HepG2 (cell line): ENCODE results near the gene C20orf204. TPM values are rescaled to one million over a fixed set of nuclear protein-coding genes. Genes with fewer than 3 reads are reported as not detected.

Experiments used
- DPF2 ChIP-seq: sonication (generic); formaldehyde crosslinking; IDR thresholded peaks from 2 replicates; pipeline ENCODE4 v1.4.0; 2020; ENCODE audit warnings: mild to moderate bottlenecking, low read depth, missing genetic modification reagents, borderline replicate concordance
- GTF3A ChIP-seq: sonication (generic); formaldehyde crosslinking; conservative IDR thresholded peaks from 2 replicates; pipeline ENCODE4 v1.4.0; 2020; ENCODE audit warnings: mild to moderate bottlenecking, missing genetic modification reagents
- HIVEP1 ChIP-seq: sonication (generic); formaldehyde crosslinking; IDR thresholded peaks from 2 replicates; pipeline ENCODE4 v1.4.0; 2020; ENCODE audit warnings: mild to moderate bottlenecking, missing genetic modification reagents
- HNRNPH1 ChIP-seq: fragments of 200-400 bp; formaldehyde crosslinking; optimal IDR thresholded peaks from 2 replicates; pipeline ENCODE3; 2017; ENCODE audit warnings: mild to moderate bottlenecking, low read depth, low read length
- HNRNPK ChIP-seq: fragments of 200-400 bp; formaldehyde crosslinking; IDR thresholded peaks from 2 replicates; pipeline ENCODE4 v1.6.1; 2018; ENCODE audit warnings: low read length, low read depth, moderate library complexity, mild to moderate bottlenecking; ENCODE audit not compliant: poor library complexity, severe bottlenecking
- KDM2A ChIP-seq: sonication (generic); formaldehyde crosslinking; IDR thresholded peaks from 2 replicates; pipeline ENCODE4 v1.4.0; 2020; ENCODE audit warnings: low read depth, missing genetic modification reagents, borderline replicate concordance
- MAZ ChIP-seq, 2 experiments: sonication (generic) in 1 of 2; formaldehyde crosslinking in 1 of 2; IDR thresholded peaks; 2 replicates each; pipeline versions ENCODE4 v1.5.0 to v1.6.1; 2012 to 2020; ENCODE audit warnings: low read depth in 2 of 2, mild to moderate bottlenecking in 2 of 2, borderline replicate concordance in 1 of 2, improper control_type of control experiment in 1 of 2, low read length in 1 of 2, missing genetic modification reagents in 1 of 2, moderate library complexity in 1 of 2
- RBFOX2 ChIP-seq: fragments of 200-400 bp; formaldehyde crosslinking; IDR thresholded peaks from 2 replicates; pipeline ENCODE4 v1.6.1; 2017; ENCODE audit warnings: low read depth, mild to moderate bottlenecking, low read length
- RNF2 ChIP-seq: fragments of 450-650 bp; conservative IDR thresholded peaks from 2 replicates; pipeline ENCODE4 v1.6.1; 2016; ENCODE audit warnings: low read depth
- SALL1 ChIP-seq: sonication (generic); formaldehyde crosslinking; IDR thresholded peaks from 2 replicates; pipeline ENCODE4 v1.8.0; 2022; ENCODE audit warnings: mild to moderate bottlenecking, missing genetic modification reagents
- SP2 ChIP-seq: sonication (generic); formaldehyde crosslinking; IDR thresholded peaks from 2 replicates; pipeline ENCODE4 v1.5.1; 2020; ENCODE audit warnings: mild to moderate bottlenecking, missing genetic modification reagents
- ZFP90 ChIP-seq: sonication (generic); formaldehyde crosslinking; IDR thresholded peaks from 2 replicates; pipeline ENCODE4 v1.8.0; 2022; ENCODE audit warnings: missing genetic modification reagents, mild to moderate bottlenecking, inconsistent platforms, borderline replicate concordance
- ZFY ChIP-seq: sonication (generic); formaldehyde crosslinking; IDR thresholded peaks from 2 replicates; pipeline ENCODE4 v1.4.0; 2020; ENCODE audit warnings: missing genetic modification reagents
- ZNF205 ChIP-seq: IDR thresholded peaks from 2 replicates; pipeline ENCODE4 v1.6.1; 2018; ENCODE audit warnings: missing biosample characterization, missing genetic modification reagents
- ZNF24 ChIP-seq: fragments of 450-650 bp; IDR thresholded peaks from 2 replicates; pipeline ENCODE4 v1.6.1; 2017; ENCODE audit warnings: antibody characterized with exemption, mild to moderate bottlenecking
- ZNF292 ChIP-seq: sonication (generic); formaldehyde crosslinking; IDR thresholded peaks from 2 replicates; pipeline ENCODE4 v1.8.1; 2022; ENCODE audit warnings: mild to moderate bottlenecking, low read depth, missing genetic modification reagents, borderline replicate concordance
- ZNF616 ChIP-seq: sonication (generic); formaldehyde crosslinking; IDR thresholded peaks from 2 replicates; pipeline ENCODE4 v1.5.0; 2020; ENCODE audit warnings: low read depth, mild to moderate bottlenecking, missing genetic modification reagents
- ZNF703 ChIP-seq: sonication (generic); formaldehyde crosslinking; IDR thresholded peaks from 2 replicates; pipeline ENCODE4 v1.5.1; 2020; ENCODE audit warnings: missing genetic modification reagents, mild to moderate bottlenecking, moderate library complexity, borderline replicate concordance
- ZNF724P ChIP-seq: sonication (generic); formaldehyde crosslinking; IDR thresholded peaks from 2 replicates; pipeline ENCODE4 v1.8.0; 2022; ENCODE audit warnings: missing genetic modification reagents, borderline replicate concordance
- ZNF879 ChIP-seq: sonication (generic); formaldehyde crosslinking; IDR thresholded peaks from 2 replicates; pipeline ENCODE4 v1.8.1; 2023; ENCODE audit warnings: missing genetic modification reagents
- polyA plus RNA-seq, 8 experiments: library from polyadenylated mRNA; depleted of rRNA in 3 of 8; stranded (reverse) in 7 of 8; unstranded in 1 of 8; fragments of >200 nt; fragmentation: Illumina TruSeq in 4 of 8; extraction: Trizol in 4 of 8; gene quantifications; 2 replicates each; pipeline versions ENCODE4 v1.2.1 to v1.2.3, GENCODE V29; 2011 to 2016; ENCODE audit warnings: low read depth in 4 of 8, missing spikeins in 1 of 8, mixed read lengths in 1 of 8; ENCODE audit not compliant: insufficient read depth in 1 of 8
- total RNA-seq, 5 experiments: library from RNA; depleted of rRNA; stranded (reverse); fragments of >200 nt; fragmentation: Illumina TruSeq; extraction: Trizol; gene quantifications; 2 replicates each; pipeline ENCODE4 v1.2.3, GENCODE V29; 2016; ENCODE audit warnings: low read depth in 1 of 5
- TF ChIP-seq, protein P1 (sequence below): sonication (generic); formaldehyde crosslinking; IDR thresholded peaks from 2 replicates; pipeline ENCODE4 v1.8.0; 2022; ENCODE audit warnings: mild to moderate bottlenecking, missing genetic modification reagents
- TF ChIP-seq, protein P2 (sequence below): sonication (generic); formaldehyde crosslinking; IDR thresholded peaks from 2 replicates; pipeline ENCODE4 v1.8.0; 2022; ENCODE audit warnings: missing genetic modification reagents, low read depth, mild to moderate bottlenecking, borderline replicate concordance
- TF ChIP-seq, protein P3 (sequence below): IDR thresholded peaks from 2 replicates; pipeline ENCODE4 v1.6.1; 2016; ENCODE audit warnings: low read depth, missing genetic modification reagents, missing compliant biosample characterization

C20orf204 gene
- total and polyA plus RNA-seq, 2 of the 13 experiments (the other 11 are each of a cell fraction or from before 2014, with no cell fraction given), result 22.1 to 80.0 TPM

DNA sequence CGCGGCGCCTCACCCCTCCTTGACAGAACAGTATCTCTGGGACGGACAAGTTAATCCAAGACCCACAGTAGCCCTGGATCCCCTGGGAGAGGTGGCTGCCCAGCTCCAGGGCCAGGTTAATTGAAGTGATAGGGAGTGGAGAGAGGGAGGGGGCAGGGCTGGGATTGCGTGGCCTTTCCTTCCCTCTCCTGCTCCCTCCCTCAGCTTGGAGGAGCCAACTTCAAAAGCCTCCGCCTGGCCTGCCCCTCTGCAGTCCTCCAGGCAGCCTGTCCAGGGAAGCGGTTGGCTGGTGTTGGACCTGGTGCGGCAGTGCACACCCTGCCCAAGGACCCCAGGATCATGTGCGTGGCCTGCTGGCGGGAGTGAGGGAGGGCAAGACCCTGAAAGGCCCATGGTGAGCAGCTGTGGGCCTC lies at the start of gene C20orf204 (continued):
- TF ChIP-seq, protein P1, sequence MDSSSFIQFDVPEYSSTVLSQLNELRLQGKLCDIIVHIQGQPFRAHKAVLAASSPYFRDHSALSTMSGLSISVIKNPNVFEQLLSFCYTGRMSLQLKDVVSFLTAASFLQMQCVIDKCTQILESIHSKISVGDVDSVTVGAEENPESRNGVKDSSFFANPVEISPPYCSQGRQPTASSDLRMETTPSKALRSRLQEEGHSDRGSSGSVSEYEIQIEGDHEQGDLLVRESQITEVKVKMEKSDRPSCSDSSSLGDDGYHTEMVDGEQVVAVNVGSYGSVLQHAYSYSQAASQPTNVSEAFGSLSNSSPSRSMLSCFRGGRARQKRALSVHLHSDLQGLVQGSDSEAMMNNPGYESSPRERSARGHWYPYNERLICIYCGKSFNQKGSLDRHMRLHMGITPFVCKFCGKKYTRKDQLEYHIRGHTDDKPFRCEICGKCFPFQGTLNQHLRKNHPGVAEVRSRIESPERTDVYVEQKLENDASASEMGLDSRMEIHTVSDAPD (CRISPR knock-in tag), result no peak
- no peak; the same call in 1 of the 2 replicates for TF ChIP-seq ZFP90 (CRISPR knock-in tag)
- TF ChIP-seq ZNF205, result 0 out of 2 replicates have a peak, but pooled peaks have one; percentile 5
- TF ChIP-seq ZNF616, result 0 out of 2 replicates have a peak, but pooled peaks have one; percentile 42
- peak; percentile 51 for TF ChIP-seq HNRNPK
- peak; percentile 94 for TF ChIP-seq KDM2A (CRISPR knock-in tag)
- TF ChIP-seq, protein P2, sequence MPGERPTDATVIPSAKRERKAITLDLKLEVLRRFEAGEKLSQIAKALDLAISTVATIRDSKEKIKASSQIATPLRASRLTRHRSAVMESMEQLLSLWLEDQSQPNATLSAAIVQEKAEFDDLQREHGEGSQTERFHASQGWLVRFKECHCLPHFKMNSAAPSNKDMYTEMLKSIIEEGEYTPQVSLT (CRISPR knock-in tag), result no peak; the same call in 1 of the 2 replicates
- TF ChIP-seq RNF2, result no peak; the same call in 1 of the 2 replicates
- TF ChIP-seq, protein P3, sequence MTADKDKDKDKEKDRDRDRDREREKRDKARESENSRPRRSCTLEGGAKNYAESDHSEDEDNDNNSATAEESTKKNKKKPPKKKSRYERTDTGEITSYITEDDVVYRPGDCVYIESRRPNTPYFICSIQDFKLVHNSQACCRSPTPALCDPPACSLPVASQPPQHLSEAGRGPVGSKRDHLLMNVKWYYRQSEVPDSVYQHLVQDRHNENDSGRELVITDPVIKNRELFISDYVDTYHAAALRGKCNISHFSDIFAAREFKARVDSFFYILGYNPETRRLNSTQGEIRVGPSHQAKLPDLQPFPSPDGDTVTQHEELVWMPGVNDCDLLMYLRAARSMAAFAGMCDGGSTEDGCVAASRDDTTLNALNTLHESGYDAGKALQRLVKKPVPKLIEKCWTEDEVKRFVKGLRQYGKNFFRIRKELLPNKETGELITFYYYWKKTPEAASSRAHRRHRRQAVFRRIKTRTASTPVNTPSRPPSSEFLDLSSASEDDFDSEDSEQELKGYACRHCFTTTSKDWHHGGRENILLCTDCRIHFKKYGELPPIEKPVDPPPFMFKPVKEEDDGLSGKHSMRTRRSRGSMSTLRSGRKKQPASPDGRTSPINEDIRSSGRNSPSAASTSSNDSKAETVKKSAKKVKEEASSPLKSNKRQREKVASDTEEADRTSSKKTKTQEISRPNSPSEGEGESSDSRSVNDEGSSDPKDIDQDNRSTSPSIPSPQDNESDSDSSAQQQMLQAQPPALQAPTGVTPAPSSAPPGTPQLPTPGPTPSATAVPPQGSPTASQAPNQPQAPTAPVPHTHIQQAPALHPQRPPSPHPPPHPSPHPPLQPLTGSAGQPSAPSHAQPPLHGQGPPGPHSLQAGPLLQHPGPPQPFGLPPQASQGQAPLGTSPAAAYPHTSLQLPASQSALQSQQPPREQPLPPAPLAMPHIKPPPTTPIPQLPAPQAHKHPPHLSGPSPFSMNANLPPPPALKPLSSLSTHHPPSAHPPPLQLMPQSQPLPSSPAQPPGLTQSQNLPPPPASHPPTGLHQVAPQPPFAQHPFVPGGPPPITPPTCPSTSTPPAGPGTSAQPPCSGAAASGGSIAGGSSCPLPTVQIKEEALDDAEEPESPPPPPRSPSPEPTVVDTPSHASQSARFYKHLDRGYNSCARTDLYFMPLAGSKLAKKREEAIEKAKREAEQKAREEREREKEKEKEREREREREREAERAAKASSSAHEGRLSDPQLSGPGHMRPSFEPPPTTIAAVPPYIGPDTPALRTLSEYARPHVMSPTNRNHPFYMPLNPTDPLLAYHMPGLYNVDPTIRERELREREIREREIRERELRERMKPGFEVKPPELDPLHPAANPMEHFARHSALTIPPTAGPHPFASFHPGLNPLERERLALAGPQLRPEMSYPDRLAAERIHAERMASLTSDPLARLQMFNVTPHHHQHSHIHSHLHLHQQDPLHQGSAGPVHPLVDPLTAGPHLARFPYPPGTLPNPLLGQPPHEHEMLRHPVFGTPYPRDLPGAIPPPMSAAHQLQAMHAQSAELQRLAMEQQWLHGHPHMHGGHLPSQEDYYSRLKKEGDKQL (CRISPR knock-in tag), result 0 out of 2 replicates have a peak, but pooled peaks have one; percentile 50
- TF ChIP-seq ZNF24, result peak; percentile 38; the same call in 1 of the 2 replicates
- peak; percentile 37; the same call in 1 of the 2 replicates for TF ChIP-seq DPF2 (CRISPR knock-in tag)
- peak; percentile 38; the same call in 1 of the 2 replicates for TF ChIP-seq ZNF724P (CRISPR knock-in tag)
- TF ChIP-seq SP2, result no peak
- TF ChIP-seq MAZ (IDR thresholded peaks at IDR 0.05; ENCODE audit: borderline replicate concordance, low read depth, low read length), result no peak
- peak; percentile 93 for TF ChIP-seq MAZ (CRISPR knock-in tag; IDR thresholded peaks at IDR 0.05; ENCODE audit: low read depth)
- no peak for TF ChIP-seq HIVEP1
- no peak for TF ChIP-seq ZNF292
- no peak for TF ChIP-seq HNRNPH1
- peak; percentile 87 for TF ChIP-seq ZFY (CRISPR knock-in tag)
- TF ChIP-seq GTF3A (CRISPR knock-in tag), result 0 out of 2 replicates have a peak, but pooled peaks have one; percentile 53
- TF ChIP-seq ZNF703 (CRISPR knock-in tag), result peak; percentile 30; the same call in 1 of the 2 replicates
- TF ChIP-seq ZNF879 (CRISPR knock-in tag), result peak; percentile 66; the same call in 1 of the 2 replicates
- TF ChIP-seq RBFOX2, result peak; percentile 93
- TF ChIP-seq SALL1 (CRISPR knock-in tag), result peak; percentile 86
